Measurements from ENCODE around the gene LRGUK. TPM values are rescaled to one million over a fixed set of nuclear protein-coding genes. Genes with fewer than 3 reads are reported as not detected.

LRGUK gene
- total RNA-seq, 1 donor from 2014 or later, result 0.22 TPM

Other genes with a start within 250 kb of the LRGUK start
- gene SLC35B4, start 189.6 kb downstream of the LRGUK start, total RNA-seq, result 5.6 TPM